GM12872 (cell line): ENCODE data around the gene ZBTB7B.

Experiments used
- TF ChIP-seq, protein P1 (sequence below): IDR thresholded peaks from 3 replicates; pipeline ENCODE4 v1.5.1; 2011; ENCODE audit warnings: low read depth, mild to moderate bottlenecking, low read length, moderate library complexity; ENCODE audit not compliant: insufficient read depth

The ZBTB7B gene

DNA sequence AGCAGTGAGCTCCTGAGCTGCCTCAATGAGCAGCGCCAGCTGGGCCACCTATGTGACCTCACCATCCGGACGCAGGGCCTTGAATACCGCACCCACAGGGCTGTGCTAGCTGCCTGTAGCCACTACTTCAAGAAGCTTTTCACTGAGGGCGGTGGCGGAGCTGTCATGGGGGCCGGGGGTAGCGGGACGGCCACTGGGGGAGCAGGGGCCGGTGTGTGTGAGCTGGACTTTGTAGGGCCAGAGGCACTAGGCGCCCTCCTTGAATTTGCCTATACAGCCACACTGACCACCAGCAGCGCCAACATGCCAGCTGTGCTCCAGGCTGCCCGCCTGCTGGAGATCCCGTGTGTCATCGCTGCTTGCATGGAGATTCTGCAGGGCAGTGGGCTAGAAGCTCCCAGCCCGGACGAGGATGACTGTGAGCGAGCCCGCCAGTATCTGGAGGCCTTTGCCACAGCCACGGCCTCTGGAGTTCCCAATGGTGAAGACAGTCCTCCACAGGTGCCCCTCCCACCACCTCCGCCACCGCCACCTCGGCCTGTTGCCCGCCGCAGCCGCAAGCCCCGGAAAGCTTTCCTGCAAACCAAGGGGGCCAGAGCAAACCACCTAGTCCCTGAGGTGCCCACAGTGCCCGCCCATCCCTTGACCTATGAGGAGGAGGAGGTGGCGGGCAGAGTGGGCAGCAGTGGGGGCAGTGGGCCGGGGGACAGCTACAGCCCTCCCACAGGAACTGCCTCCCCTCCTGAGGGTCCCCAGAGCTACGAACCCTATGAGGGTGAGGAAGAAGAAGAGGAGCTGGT, 12.3 kb downstream of the ZBTB7B start:
- TF ChIP-seq, protein P1, sequence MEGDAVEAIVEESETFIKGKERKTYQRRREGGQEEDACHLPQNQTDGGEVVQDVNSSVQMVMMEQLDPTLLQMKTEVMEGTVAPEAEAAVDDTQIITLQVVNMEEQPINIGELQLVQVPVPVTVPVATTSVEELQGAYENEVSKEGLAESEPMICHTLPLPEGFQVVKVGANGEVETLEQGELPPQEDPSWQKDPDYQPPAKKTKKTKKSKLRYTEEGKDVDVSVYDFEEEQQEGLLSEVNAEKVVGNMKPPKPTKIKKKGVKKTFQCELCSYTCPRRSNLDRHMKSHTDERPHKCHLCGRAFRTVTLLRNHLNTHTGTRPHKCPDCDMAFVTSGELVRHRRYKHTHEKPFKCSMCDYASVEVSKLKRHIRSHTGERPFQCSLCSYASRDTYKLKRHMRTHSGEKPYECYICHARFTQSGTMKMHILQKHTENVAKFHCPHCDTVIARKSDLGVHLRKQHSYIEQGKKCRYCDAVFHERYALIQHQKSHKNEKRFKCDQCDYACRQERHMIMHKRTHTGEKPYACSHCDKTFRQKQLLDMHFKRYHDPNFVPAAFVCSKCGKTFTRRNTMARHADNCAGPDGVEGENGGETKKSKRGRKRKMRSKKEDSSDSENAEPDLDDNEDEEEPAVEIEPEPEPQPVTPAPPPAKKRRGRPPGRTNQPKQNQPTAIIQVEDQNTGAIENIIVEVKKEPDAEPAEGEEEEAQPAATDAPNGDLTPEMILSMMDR = no peak

GRCh38 chr1:155015527-155016230, 13.1 kb downstream of the ZBTB7B start:
- TF ChIP-seq, protein P1 = no peak

DNA sequence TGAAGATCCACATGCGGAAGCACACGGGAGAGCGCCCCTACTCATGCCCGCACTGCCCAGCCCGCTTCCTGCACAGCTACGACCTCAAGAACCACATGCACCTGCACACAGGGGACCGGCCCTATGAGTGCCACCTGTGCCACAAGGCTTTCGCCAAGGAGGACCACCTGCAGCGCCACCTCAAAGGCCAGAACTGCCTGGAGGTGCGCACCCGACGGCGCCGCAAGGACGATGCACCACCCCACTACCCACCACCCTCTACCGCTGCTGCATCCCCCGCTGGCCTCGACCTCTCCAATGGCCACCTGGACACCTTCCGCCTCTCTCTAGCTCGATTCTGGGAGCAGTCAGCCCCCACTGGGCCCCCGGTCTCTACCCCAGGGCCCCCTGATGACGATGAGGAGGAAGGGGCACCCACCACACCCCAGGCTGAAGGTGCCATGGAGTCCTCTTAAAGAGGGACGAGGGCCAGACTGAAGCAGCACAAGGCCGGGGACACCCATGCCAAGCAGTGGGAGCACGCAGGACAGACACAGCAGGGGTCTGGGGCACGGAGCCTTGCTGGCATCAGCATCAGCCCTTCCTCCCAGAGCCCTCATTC, 13.7 kb downstream of the ZBTB7B start:
- TF ChIP-seq, protein P1 = no peak

DNA sequence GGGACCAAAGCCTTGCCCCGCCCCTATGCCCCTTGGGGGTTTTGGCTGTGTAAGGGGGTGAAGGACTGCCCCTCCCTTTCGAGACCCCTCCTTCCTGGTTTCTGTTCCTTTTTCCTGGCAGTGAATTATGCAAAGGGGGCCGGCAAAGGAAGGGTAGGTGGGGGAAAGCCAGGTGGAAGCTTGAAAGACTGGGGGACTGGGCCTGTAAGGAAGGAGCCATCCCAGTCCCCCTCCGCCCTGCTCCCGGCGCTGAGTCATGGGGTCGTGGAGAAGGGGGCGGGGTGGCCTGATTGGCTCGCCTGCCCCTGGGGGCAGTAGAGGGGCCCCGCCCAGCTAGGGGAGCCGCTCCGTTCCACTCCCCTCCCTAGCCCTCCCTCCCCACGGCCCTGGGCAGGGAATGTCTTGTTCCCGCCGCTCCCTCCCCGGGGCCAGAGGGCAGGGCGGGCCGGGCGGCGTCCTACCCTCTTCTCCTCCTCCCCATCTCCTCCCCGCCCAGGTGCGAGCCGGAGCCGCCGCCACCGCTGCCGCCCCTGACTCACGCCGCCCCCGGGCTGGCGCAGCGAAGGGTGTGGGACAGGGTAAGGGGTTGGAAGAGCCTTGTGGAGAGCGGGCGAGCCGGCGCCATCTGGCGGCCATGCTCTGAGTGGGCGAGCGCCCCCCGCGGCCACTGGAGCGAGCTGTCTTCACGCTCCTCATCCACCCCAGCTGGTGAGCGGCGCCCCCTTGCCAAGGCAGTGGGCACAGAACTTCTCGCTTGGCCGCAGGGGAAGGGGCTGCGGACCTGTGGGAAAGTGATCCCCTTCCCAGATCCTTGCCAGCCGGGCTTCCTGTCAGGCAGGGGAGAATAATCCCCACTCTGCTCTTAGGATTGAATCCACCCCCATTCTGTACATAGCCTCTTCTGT, 14.7 kb downstream of the ZBTB7B start:
- TF ChIP-seq, protein P1 = peak; percentile 100

DNA sequence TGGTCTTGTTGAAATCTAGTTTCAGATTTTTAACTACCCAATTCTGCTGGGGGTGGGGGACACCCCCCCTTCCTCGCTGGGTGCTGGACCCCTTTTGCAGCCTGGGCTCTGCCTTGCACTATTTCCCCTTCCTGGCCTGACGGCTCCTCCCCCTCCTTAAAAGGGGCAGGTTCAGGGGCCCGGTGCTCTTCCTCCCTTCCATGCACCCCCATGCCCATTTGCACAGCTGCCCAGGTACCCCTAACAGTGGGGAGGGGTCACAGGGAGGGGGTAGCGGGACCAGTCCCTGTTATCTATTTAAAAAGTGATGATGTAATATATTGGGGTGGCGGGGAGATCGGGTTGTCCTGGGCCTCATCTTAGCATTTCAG, 15.3 kb downstream of the ZBTB7B start:
- TF ChIP-seq, protein P1 = no peak

DNA sequence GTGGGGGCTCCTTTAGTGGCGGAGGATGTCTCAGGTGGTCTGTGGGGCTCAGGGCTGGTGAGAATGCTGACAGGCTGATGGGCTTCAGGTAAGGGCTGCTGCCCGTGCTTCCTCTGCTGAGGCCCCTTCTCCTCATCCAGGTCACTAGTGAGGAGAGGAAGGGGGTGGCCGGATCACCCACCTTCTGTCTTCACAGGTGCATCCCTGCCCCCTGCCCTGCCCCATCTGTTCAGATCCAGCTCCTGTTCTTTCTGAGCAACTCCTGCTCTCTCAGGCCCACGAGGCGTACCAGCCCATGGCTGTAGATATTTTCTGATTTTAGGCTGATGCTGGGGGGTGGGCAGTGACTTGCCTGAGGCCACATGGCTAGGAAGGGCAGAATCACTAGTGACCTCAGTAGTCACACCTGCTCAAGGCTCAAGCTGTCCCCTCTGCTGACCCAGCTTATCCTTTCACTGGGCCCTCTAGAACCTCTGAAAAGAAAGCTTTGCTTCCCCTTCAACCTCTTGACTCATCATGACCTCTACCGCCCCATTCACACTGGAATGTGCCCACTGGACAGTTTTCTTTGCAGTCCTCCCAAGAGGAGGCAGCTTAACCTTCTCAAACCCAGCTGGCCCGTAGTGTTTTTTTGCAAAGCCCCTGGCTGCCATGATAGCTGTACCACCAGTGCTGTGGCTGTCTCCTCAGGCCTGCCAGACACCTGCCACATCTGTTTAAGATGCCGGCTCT, 16.2 kb downstream of the ZBTB7B start:
- TF ChIP-seq, protein P1 = no peak
